SU-DHL-6 (cell line): ENCODE results near the gene RGPD8.

Source experiments
- H2AFZ ChIP-seq: fragments of 200-600 bp; sonication (generic); 2 replicates; pipeline ENCODE4 v1.6.1; 2014; ENCODE audit warnings: low read depth, mild to moderate bottlenecking, moderate library complexity, mixed read lengths, antibody characterized with exemption, low read length; ENCODE audit not compliant: severe bottlenecking
- H3F3A ChIP-seq: fragments of 200-600 bp; shearing (Covaris generic); 2 replicates; pipeline ENCODE4 v1.6.0; 2016; ENCODE audit warnings: antibody characterized with exemption, mild to moderate bottlenecking; ENCODE audit not compliant: insufficient read depth
- H3K27ac ChIP-seq: fragments of 200-600 bp; sonication (generic); 2 replicates; pipeline ENCODE4 v1.5.1; 2016; ENCODE audit warnings: low read depth, mild to moderate bottlenecking, low read length, moderate library complexity, mixed read lengths
- H3K27me3 ChIP-seq: fragments of 200-600 bp; sonication (generic), shearing (Covaris generic); 2 replicates; pipeline ENCODE4 v1.6.0; 2014; ENCODE audit warnings: mild to moderate bottlenecking, low read length
- H3K36me3 ChIP-seq: fragments of 200-600 bp; sonication (generic); 2 replicates; pipeline ENCODE4 v1.6.1; 2014; ENCODE audit warnings: mild to moderate bottlenecking, low read length, mixed read lengths
- H3K4me2 ChIP-seq: fragments of 300-600, 200-600 bp; shearing (Covaris generic), sonication (generic); 2 replicates; pipeline ENCODE4 v1.6.0; 2014; ENCODE audit warnings: low read length, low read depth, mild to moderate bottlenecking; ENCODE audit not compliant: poor library complexity, severe bottlenecking
- H3K4me3 ChIP-seq: fragments of 200-600 bp; sonication (generic); 2 replicates; pipeline ENCODE4 v1.5.1; 2014; ENCODE audit warnings: antibody characterized with exemption, low read length, mild to moderate bottlenecking, mixed read lengths; ENCODE audit not compliant: insufficient read depth, poor library complexity, severe bottlenecking
- H3K79me2 ChIP-seq: fragments of 200-600 bp; sonication (generic); 2 replicates; pipeline ENCODE4 v1.6.1; 2014; ENCODE audit warnings: mild to moderate bottlenecking, low read length, moderate library complexity; ENCODE audit not compliant: insufficient read depth
- H3K9ac ChIP-seq: fragments of 200-600 bp; sonication (generic); 2 replicates; pipeline ENCODE4 v1.7.0; 2014; ENCODE audit warnings: mild to moderate bottlenecking, low read length
- H3K9me2 ChIP-seq: fragments of 200-600 bp; sonication (generic); replicated peaks from 2 replicates; pipeline ENCODE4 v1.6.1; 2014; ENCODE audit warnings: low read length; ENCODE audit not compliant: insufficient read depth
- H3K9me3 ChIP-seq: fragments of 200-600 bp; sonication (generic); 2 replicates; pipeline ENCODE4 v1.6.1; 2014; ENCODE audit warnings: low read length, mixed read lengths; ENCODE audit not compliant: insufficient read depth
- H4K20me1 ChIP-seq: fragments of 200-600 bp; sonication (generic); 2 replicates; pipeline ENCODE4 v1.6.1; 2014; ENCODE audit warnings: low read depth, mild to moderate bottlenecking, antibody characterized with exemption, low read length, moderate library complexity, mixed read lengths
- EZH2phosphoT487 ChIP-seq: fragments of 200-600 bp; sonication (generic), shearing (Covaris generic); conservative IDR thresholded peaks from 2 replicates; pipeline ENCODE4 v1.6.1; 2018; ENCODE audit warnings: mild to moderate bottlenecking, antibody characterized with exemption, low read length, moderate library complexity, mixed read lengths
- TF ChIP-seq, protein P1 (sequence below): fragments of 200-600 bp; sonication (generic); IDR thresholded peaks from one replicate; pipeline ENCODE4 v1.5.1; 2017; ENCODE audit warnings: antibody characterized with exemption, mild to moderate bottlenecking, low read length, moderate library complexity; ENCODE audit not compliant: insufficient read depth, poor library complexity, severe bottlenecking

Gene RGPD8

DNA sequence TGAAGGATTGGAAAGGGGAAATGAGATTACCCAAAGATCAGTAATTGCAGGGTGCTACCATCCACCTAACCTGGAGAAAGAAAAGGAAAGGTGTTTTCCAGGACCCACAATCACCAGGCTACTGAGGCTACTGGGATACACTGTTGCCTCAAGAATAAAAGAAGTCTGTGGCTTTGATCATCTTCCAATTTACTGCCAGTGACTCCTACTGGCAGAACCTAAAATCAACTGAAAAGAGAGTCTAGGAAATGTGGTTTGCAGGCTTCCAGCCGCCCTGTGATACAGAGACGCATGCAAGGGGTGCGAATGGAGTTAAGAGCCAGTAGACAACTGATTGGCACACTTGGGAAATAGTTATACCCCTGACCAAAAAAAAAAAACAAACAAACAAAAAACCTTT lies 31.9 kb upstream of the RGPD8 start:
- TF ChIP-seq EZH2phosphoT487, result no peak
- TF ChIP-seq, protein P1, sequence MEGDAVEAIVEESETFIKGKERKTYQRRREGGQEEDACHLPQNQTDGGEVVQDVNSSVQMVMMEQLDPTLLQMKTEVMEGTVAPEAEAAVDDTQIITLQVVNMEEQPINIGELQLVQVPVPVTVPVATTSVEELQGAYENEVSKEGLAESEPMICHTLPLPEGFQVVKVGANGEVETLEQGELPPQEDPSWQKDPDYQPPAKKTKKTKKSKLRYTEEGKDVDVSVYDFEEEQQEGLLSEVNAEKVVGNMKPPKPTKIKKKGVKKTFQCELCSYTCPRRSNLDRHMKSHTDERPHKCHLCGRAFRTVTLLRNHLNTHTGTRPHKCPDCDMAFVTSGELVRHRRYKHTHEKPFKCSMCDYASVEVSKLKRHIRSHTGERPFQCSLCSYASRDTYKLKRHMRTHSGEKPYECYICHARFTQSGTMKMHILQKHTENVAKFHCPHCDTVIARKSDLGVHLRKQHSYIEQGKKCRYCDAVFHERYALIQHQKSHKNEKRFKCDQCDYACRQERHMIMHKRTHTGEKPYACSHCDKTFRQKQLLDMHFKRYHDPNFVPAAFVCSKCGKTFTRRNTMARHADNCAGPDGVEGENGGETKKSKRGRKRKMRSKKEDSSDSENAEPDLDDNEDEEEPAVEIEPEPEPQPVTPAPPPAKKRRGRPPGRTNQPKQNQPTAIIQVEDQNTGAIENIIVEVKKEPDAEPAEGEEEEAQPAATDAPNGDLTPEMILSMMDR, result no peak
- Histone ChIP-seq H3K4me3 (no peak overlapping the region), H3K27ac (no peak overlapping the region), H3K9me2 (no peaks in the 10 kb centered on the region), H3K79me2 (no peaks in the 10 kb centered on the region), H3K27me3 (no peaks in the 10 kb centered on the region), H3K4me2 (no peak overlapping the region), H3F3A (no peaks in the 10 kb centered on the region), H4K20me1 (no peaks in the 10 kb centered on the region), H3K36me3 (no peaks in the 10 kb centered on the region), H3K9ac (no peak overlapping the region), H3K9me3 (no peaks in the 10 kb centered on the region), H2AFZ (no peak overlapping the region)

DNA sequence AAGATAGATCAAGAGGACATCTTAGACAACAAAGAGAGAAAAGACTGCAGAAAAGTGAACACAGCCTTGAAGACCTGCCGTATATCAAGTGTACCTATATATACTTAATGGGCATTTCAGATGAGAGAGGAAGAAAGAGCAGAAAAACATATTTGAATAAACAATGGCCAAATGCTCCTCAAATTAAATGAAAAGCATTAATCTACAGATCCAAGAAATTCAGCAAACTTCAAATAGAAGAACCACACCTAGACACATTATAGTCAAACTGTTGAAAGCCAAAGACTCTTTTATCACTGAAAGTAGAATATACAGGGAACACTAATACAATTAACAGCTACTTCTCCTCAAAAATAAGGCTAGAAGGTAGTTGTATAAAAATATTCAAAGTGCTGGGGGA lies 29.8 kb upstream of the RGPD8 start:
- Histone ChIP-seq H3K4me2 (no peak overlapping the region), H3F3A (no peaks in the 10 kb centered on the region), H4K20me1 (no peaks in the 10 kb centered on the region), H3K9me2 (no peaks in the 10 kb centered on the region), H3K4me3 (no peak overlapping the region), H3K79me2 (no peaks in the 10 kb centered on the region), H2AFZ (no peak overlapping the region), H3K27me3 (no peaks in the 10 kb centered on the region), H3K9me3 (no peaks in the 10 kb centered on the region), H3K9ac (no peak overlapping the region), H3K36me3 (no peaks in the 10 kb centered on the region), H3K27ac (no peak overlapping the region)
- TF ChIP-seq, protein P1, result no peak
- no peak for TF ChIP-seq EZH2phosphoT487

DNA sequence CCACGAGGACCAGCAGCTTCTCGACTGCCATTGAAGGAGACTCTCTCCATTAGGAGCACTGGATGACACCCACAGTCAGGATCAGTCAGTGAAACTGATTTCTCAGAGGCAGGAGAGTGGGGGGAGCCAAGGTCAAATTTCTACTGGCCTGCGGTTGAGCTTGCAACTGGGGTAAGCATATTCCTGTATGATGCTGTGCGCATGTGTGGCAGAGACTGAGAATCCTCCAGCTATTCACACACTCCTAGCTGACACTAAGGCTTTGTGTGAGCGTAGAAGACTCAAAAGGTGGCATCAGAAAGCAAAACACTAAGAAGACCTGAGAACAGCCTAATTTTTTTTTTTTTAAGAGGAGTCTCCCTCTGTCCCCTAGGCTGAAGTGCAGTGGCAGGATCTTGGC lies 28.7 kb upstream of the RGPD8 start:
- H3K4me3 ChIP-seq, result no peak overlapping the region
- H2AFZ ChIP-seq, result no peak overlapping the region
- no peak for TF ChIP-seq EZH2phosphoT487
- TF ChIP-seq, protein P1, result no peak
- no peaks in the 10 kb centered on the region for H3K27me3 ChIP-seq
- H3K9ac ChIP-seq, result no peak overlapping the region
- no peak overlapping the region for H3K27ac ChIP-seq
- H3K9me2 ChIP-seq, result no peaks in the 10 kb centered on the region
- no peaks in the 10 kb centered on the region for H3K9me3 ChIP-seq
- no peaks in the 10 kb centered on the region for H4K20me1 ChIP-seq
- H3K4me2 ChIP-seq, result no peak overlapping the region
- H3K36me3 ChIP-seq, result no peaks in the 10 kb centered on the region
- H3K79me2 ChIP-seq, result no peaks in the 10 kb centered on the region
- H3F3A ChIP-seq, result no peaks in the 10 kb centered on the region

DNA sequence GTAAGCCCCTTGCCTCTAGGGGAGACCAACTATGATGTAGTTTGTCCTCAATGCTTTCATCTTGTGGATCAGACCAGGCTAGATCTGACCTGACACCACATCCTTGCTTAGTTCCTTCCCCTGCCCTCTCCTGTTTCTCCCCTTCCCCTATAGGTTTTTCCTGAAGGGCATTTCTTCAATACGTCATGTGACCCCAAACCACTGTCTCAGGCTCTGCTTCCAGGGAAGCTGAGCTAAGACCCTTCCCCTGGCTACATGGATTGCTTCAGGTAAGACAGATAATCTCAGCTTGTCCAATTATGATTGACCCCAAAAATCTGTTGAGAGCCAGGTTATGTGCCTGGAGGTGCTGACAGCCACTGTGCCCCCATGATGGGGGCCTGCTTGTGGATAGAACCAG lies 25.9 kb upstream of the RGPD8 start:
- H3K9me2 ChIP-seq, result no peaks in the 10 kb centered on the region
- H3K79me2 ChIP-seq, result no peaks in the 10 kb centered on the region
- no peak overlapping the region for H3K27ac ChIP-seq
- H3K27me3 ChIP-seq, result no peaks in the 10 kb centered on the region
- H4K20me1 ChIP-seq, result no peaks in the 10 kb centered on the region
- no peak overlapping the region for H3K4me2 ChIP-seq
- H2AFZ ChIP-seq, result no peak overlapping the region
- no peaks in the 10 kb centered on the region for H3F3A ChIP-seq
- H3K4me3 ChIP-seq, result no peak overlapping the region
- no peaks in the 10 kb centered on the region for H3K36me3 ChIP-seq
- H3K9me3 ChIP-seq, result no peaks in the 10 kb centered on the region
- H3K9ac ChIP-seq, result no peak overlapping the region
- TF ChIP-seq EZH2phosphoT487, result no peak
- TF ChIP-seq, protein P1, result no peak
